Activated CD4-positive, alpha-beta T cell treated with anti-CD3 and anti-CD28 coated beads, Interleukin-2, amount 50 U/mL, for 48 hours (primary cell): ENCODE measurements around the gene CDK19.

Source experiments
- DNase-seq, 2 experiments: peaks; one replicate each; pipeline ENCODE4 v3.0.0-alpha.2; 2020

Gene CDK19

GRCh38 chr6:110654096-110654820 is 161.0 kb downstream of the CDK19 start:
- DNase-seq, result no peak

- no peak for DNase-seq
Measured at GRCh38 chr6:110653381-110653780, 161.9 kb downstream of the CDK19 start.

GRCh38 chr6:110652520-110652919 is 162.7 kb downstream of the CDK19 start:
- no peak for DNase-seq

DNA sequence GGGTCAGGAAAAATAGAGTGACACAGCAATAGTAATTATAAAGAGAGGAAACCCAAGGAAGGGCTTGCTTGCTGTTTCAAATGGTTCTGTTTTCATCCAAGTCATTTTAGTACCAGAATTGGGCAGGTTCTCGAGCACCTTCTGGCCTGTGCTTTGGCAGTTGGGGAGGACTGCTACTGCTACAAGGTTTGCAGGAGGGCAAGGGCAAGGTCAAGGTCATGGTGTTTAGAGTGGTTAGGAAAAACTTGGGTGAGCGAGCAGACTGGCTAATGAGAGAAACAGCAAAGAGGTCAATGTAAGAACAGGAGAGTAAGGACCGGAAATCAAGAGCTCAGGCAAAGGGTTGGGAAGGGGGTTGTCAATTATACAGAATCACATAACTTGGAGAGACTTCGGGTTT is 164.5 kb downstream of the CDK19 start:
- no peak for DNase-seq

DNA sequence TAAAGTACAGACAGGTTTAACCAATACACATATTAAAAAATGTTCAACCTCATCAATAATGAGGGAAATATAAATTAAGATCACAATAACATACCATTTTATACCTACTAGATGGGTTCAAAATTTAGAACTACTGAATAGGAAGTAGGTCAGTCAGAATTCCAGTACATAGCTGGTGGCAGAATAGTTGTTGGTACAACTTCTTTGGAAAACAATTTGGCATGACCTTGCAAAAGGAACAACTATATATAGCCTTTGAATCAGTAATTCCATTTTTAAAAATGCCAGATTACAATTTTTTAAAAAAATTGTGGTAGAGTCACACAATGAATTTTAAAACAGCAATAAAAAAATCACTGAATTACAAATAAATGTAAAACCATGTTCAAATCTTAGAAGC is 165.6 kb downstream of the CDK19 start:
- DNase-seq, result no peak

- no peak for DNase-seq
Measured at GRCh38 chr6:110646951-110647910, 168.0 kb downstream of the CDK19 start.

- no peak for DNase-seq
Measured at GRCh38 chr6:110646419-110646698, 168.9 kb downstream of the CDK19 start.

GRCh38 chr6:110645685-110646418 is 169.4 kb downstream of the CDK19 start:
- DNase-seq, result no peak

- DNase-seq, result no peak
Measured at GRCh38 chr6:110643175-110643574, 172.1 kb downstream of the CDK19 start.

GRCh38 chr6:110642711-110643110 is 172.6 kb downstream of the CDK19 start:
- no peak for DNase-seq

DNA sequence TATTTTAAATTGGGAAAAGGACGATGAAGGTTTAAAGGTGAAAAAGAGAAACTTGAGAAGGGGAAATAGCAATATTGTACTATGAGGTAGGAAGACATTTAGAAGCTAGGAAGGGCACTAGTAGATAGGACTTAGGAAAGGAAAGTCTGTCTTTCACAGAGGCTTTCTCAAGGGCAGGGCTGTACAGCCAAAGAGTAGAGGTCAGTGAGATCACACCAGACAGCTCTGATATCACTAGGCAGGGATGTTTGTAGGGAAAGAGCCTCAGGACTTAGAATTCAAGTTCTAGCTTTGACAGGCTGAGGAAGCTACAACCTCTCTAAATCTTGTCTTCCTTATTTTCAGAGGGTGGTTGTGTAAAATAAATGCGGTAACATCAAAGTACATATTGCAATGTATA is 178.5 kb downstream of the CDK19 start:
- no peak for DNase-seq

- DNase-seq, result no peak
Measured at GRCh38 chr6:110635096-110635495, 180.2 kb downstream of the CDK19 start.

- DNase-seq, result no peak
Measured at GRCh38 chr6:110633731-110634213, 181.5 kb downstream of the CDK19 start.

GRCh38 chr6:110629153-110629552 is 186.1 kb downstream of the CDK19 start:
- no peak for DNase-seq

DNA sequence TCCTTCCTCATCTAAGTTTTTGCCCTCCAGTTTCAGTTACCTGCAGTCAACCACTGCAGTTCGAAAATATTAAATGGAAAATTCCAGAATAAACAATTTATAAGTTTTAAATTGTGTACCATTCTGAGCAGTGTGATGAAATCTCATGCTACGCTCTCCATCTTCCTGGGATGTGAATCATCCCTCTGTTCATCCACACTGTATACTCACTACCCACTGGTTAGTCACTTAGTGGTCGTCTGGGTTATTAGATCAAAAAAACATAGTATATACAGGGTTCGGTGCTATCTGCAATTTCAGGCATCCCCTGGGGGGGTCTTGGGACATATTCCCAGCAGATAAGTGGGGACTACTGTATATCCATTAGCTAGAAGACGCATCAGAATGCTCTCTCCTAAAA is 186.9 kb downstream of the CDK19 start:
- no peak for DNase-seq

DNA sequence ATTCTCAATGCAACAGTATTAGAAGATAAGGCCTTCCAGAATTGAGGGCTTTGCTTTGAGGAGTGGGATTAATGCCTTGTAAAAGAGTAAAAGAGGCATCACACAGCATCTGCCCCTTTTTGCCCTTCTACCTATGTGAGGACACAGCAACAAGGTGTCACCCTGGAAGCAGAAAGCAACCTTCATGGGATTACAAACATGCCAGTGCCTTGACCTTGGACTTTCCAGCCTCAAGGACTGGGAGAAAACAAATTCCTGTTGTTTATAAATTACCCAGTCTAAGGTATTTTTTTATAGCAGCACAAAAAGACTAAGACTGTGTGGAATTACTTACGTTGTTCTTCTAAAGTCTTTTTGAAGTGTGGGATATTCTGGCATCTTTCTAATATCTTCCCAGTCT is 188.8 kb downstream of the CDK19 start:
- no peak for DNase-seq

DNA sequence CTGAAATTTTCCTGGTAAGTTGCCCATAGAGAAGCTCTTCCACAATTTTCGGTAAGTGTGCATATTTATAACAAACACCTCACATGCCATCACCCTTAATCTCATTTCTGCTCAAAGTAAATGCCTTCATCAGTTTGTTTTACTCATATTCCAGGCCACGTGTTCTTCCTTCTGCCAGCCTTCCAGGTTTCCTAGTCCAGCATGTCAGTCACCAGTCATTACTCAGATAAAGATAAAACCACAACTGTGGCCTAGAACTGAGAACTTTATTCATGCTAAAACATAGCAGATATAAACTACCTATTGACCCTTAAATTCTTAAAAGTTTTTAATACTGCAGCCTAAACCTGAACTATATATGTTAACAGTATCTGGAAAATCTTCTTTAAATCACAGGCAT is 189.4 kb downstream of the CDK19 start:
- no peak for DNase-seq

- DNase-seq, result no peak
Measured at GRCh38 chr6:110622912-110623578, 192.2 kb downstream of the CDK19 start.

GRCh38 chr6:110621061-110621460 is 194.2 kb downstream of the CDK19 start:
- DNase-seq, result no peak

GRCh38 chr6:110620065-110620464 is 195.2 kb downstream of the CDK19 start:
- DNase-seq, result no peak

- no peak for DNase-seq
Measured at GRCh38 chr6:110619275-110619908, 195.9 kb downstream of the CDK19 start.

DNA sequence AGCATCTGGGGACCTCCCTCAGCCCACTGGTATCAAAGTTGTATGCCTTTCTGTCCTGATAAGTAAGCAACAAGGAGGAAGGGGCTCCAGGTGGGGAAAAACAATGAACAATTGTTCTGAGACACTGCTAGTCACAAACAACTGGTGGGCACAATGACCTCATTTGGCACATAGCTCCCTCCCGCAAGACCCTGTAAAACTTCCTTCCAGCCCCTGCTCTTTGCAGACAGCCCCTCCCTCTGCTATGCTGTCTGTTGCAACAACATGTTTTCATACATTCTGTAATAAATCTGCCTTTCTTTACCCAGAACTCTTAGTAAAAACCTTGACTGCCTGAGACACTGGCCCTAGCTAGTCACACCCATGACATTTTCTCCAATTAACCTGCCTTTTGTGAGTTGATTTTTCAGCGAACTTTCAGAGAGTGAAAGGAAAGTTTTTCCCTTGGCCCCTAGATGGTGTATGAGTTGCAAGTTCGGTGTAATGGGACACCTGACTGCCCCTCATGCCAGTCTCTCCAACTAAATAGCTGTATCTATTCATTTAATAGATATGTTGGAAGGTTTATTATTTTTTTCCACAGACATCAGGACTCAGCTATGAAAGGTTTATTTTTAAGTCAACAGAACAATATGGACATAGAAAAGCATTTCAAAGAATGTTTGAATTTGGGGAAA is 196.5 kb downstream of the CDK19 start:
- DNase-seq, result no peak
